ENCODE measurements around the gene FERD3L. TPM values are rescaled to one million over a fixed set of nuclear protein-coding genes. Genes with fewer than 3 reads are reported as not detected.

Gene FERD3L
- not detected in 2 replicates for total RNA-seq

GRCh38 chr7:19144661-19145433 lies at the start of gene FERD3L:
Gene FERD3L, minus strand, starts transcription at chr7:19145421. Its CDS starts 59 bp downstream, at chr7:19145362.

DNA sequence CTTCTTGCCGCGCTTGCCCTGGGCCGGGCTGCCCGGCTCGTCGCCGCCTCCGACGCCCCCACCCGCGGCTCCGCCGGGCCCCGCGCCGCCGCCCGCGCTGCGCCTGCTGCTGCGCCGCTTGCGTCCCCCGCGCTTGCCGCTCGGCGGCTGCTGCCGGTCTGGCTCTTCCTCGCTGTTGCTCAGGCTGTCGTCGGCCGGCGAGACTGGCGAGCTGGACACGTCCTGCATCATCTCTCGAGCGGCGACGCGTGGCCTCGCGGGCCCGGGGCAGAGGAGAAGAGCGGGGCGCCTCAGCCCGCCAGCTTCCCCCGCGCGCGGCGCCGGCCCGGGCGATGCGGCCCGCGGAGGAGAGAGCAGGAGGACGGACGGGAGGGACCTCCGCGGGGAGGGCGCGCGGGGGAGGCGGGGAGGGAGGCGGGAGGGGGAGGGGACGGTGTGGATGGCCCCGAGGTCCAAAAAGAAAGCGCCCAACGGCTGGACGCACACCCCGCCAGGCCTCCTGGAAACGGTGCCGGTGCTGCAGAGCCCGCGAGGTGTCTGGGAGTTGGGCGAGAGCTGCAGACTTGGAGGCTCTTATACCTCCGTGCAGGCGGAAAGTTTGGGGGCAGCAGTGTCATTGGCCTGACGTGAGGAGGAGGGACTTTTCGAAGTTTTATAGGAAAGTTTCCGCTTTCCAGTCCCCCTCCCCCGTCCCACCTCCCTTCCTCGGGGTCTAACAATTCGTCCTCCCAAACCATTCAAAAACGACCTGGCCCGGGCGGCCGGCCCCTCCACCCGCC lies 27.9 kb downstream of the FERD3L start, which contains the start of gene TWIST1:
TSS of gene TWIST1 (minus strand) at position 546 of the 779 bp plus-strand sequence. CDS start at position 231, 315 bp downstream.

Other genes starting within 250 kb of the FERD3L start
- gene TWIST1, start 27.8 kb downstream of the FERD3L start, total RNA-seq: 2.8 and 6.5 TPM in 2 replicates

Data from endothelial cell of coronary artery (primary cell).